Embryonic facial prominence (tissue), 1 donor: ENCODE results near the gene KRTAP10-9.
"Not testable (repeated sequence)": the region's sequence is repeated elsewhere in the genome, so short reads cannot be mapped to it uniquely, and the experiment has no call there.

Source experiments
- DNase-seq: peaks from one replicate; pipeline ENCODE4 v3.0.0-alpha.2; 2016; ENCODE audit errors: extremely low spot score

The KRTAP10-9 gene

DNA sequence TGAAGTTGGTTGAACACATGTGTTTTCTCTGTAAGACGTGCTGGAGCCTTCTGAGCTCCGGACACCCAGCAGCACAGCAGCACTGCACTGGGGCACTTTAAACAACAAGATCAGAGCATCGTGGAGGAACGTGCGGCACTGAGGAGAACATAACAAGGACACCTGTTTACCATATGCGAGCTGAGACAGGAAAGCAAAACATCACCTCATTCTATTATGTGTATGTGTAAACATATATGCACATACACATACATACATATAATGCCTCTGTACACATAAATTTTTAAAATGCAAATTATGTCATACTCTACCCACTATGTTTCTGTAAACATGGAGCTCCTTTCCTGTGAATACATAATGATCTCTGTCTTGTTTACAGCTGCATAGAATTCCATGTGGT, 31.4 kb upstream of the KRTAP10-9 start:
- no peak for DNase-seq

GRCh38 chr21:44596068-44596725, 30.7 kb upstream of the KRTAP10-9 start:
- no peak for DNase-seq

GRCh38 chr21:44598061-44598460, 28.8 kb upstream of the KRTAP10-9 start:
- no peak for DNase-seq

DNA sequence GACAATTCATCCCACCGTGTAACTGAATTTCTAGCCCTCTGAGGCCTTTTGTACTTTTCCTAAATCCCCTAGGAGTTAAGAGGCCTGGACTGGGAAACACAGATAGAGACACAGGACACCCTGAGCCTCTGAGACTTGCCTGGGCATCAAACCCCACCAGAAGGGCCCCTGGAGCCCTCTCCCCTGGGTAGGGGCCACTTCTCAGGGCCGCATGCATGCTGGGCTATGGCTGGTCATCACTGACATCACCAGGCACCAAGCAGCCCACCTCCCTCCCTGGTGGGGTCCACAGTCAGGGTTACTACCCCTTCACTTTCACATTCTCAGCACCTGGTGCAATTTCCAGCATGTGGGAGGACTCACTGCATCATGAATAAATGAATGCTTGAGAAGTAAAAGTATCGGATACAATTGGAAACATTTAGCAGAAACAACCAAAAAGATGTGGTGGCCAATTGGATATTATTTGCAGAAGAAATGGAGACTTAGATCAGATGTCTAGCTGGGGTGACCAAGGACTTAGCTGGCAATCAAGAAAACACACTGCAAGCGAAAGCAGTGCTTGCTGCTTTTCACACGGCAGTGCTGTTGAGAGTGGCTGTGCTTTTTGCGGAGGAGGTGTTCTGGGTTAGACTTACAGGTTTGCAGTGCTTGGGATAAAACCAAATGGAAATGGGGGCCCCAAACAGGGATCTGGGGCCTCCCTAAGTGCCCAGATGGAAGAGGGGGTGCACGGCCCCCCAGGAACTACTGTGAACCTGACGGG, 27.4 kb upstream of the KRTAP10-9 start:
- no peak for DNase-seq

GRCh38 chr21:44600118-44600978, 26.5 kb upstream of the KRTAP10-9 start, which contains the start of gene KRTAP10-7:
Gene KRTAP10-7, plus strand, starts transcription at chr21:44600597. Its CDS starts 25 bp downstream, at chr21:44600622.
- not testable (repeated sequence) for DNase-seq

GRCh38 chr21:44601091-44601490, 25.8 kb upstream of the KRTAP10-9 start:
- DNase-seq: not testable (repeated sequence)

GRCh38 chr21:44601596-44602462, 25.1 kb upstream of the KRTAP10-9 start:
- DNase-seq: no peak

DNA sequence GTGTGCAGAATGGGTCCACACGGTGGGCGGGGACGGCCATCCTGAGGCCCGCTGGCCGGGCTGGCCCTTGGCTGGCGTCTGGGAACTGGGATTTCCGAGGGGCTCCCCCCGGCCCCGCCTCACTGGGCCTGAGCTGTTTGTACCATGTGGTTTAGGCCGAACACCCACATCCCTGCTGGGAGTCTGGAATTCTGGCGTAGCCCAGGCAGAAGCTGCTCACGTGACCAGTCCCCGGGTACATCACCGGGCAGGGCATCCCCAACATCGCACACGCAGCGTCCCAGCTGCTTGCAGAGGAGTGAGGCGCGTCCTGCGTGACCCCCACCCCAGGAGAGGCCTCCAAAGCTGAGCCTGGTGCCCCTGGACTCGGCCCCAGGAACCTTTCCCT, 24.4 kb upstream of the KRTAP10-9 start:
- DNase-seq: no peak

DNA sequence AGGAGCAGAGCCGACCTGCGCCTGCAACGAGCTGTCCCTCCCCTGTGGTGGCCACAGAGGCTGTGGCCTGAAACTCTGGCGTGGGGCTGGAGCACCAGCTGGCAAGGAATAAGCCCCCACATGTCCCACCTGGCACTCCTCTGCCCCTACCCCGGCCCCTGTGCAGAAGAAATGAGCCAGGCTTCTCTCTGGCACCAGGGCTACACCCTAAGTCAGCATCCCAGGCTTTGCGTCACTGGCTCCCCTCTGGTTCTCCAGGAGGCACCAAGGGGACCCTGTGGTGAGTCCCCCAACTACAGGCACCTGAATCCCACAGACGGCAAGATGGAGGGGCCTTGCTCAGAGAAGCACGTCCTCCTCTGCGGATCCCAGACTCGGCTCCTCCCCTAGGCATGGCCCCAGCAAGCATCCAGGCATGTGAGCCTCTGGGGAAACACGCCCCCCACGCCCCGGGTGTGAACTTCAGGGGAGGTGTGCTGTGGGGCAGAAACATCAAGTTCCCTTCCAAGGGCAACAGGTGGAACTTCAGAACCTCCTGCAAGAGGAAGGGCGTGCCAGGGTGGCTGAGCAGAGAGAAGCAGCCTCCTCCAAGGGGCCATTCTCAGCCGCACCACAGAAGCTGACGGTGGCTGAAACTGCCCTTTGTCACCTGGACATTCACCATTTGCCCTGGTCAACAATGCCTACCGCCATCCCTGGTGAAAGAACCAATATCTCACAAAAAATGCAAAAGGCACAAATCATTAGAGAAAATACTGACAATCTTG, 23.6 kb upstream of the KRTAP10-9 start:
- DNase-seq: no peak

GRCh38 chr21:44603911-44604310, 23.0 kb upstream of the KRTAP10-9 start:
- DNase-seq: no peak

DNA sequence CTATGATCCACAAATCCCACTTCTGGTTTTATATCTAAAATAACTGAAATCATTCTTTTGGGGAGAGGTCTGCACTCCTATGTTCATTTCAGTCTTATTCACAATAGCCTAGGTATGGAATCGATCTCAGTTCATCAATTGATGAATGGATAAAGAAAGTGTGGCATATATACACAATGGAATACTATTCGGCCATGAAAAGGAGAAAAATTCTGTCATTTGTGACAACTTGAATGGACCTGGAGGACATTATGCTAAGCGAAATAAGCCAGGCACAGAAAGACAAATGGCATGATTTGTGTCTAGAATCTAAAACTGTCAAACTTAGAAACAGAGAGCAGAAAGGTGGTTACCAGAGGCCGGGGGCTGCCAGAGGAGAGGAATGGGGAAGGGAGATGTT, 20.4 kb upstream of the KRTAP10-9 start:
- no peak for DNase-seq

GRCh38 chr21:44609193-44609592, 17.7 kb upstream of the KRTAP10-9 start:
- no peak for DNase-seq

GRCh38 chr21:44610157-44610843, 16.6 kb upstream of the KRTAP10-9 start:
- not testable (repeated sequence) for DNase-seq

GRCh38 chr21:44611551-44611950, 15.3 kb upstream of the KRTAP10-9 start:
- no peak for DNase-seq

GRCh38 chr21:44612029-44612486, 14.8 kb upstream of the KRTAP10-9 start, which contains the start of gene KRTAP10-8:
Gene KRTAP10-8, plus strand, starts transcription at chr21:44612079. Its CDS starts 22 bp downstream, at chr21:44612101.
- DNase-seq: no peak

- DNase-seq: no peak
Observed at GRCh38 chr21:44612669-44613229, 14.1 kb upstream of the KRTAP10-9 start.

DNA sequence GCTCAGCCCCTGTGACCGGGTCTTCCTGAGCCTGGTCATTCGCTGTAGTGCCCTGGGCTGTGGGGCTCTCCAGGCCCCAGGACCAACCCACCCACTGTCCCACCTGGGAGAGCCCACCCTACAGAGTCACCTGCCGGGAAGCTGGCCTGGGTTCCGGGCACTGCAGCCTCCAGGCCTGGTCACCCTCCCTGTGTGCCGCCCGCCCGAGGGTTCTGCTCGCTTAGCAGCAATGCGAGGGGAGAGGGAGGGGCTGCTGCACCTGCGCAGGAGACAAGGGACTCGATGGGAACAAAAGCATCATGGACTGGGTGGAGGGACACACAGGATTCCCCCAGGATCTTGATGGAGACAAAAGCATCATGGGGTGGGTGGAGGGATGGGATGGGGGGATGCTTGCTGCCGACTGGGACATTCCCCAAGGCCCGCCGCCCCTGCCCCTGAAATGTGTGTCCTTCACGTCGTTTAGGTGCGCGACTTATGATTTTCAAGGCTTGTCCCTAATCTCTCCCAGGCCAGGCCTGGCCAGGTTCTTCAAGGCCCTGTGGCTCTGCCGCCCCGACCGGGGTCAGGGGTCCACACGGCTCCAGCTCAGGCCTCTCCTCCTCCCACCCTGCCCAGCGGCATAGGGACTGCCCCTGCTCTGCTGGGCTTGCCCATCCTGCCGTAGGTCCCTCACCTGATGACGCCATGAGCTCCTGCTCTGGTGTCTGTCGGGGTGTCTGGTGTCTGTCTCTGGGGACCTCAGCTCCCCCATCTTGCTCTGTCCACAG, 13.3 kb upstream of the KRTAP10-9 start:
- no peak for DNase-seq

- no peak for DNase-seq
Observed at GRCh38 chr21:44614161-44614631, 12.7 kb upstream of the KRTAP10-9 start.
